BE2C (cell line): ENCODE data around the gene LHFPL2.

Experiments
- DNase-seq: peaks from one replicate; pipeline ENCODE4 v3.0.0-alpha.2; 2020
- H3K27me3 ChIP-seq: fragments of 250-450 bp; sonication (Bioruptor Pico); 2 replicates; pipeline ENCODE4 v1.5.1; 2020; ENCODE audit warnings: mild to moderate bottlenecking
- H3K36me3 ChIP-seq: fragments of 250-450 bp; sonication (Bioruptor Pico); 2 replicates; pipeline ENCODE4 v1.5.1; 2020; ENCODE audit warnings: mild to moderate bottlenecking
- H3K4me1 ChIP-seq: fragments of 250-450 bp; sonication (Bioruptor Pico); 2 replicates; pipeline ENCODE4 v1.5.1; 2020
- H3K4me3 ChIP-seq: 2 replicates; pipeline ENCODE4 v1.5.1; 2011; ENCODE audit warnings: low read depth, low read length
- H3K9me3 ChIP-seq: fragments of 250-450 bp; sonication (Bioruptor Pico); 2 replicates; pipeline ENCODE4 v1.5.1; 2020
- TF ChIP-seq, protein P1 (sequence below): IDR thresholded peaks from 2 replicates; pipeline ENCODE4 v1.5.1; 2012; ENCODE audit warnings: mild to moderate bottlenecking, low read depth, low read length

Gene LHFPL2

DNA sequence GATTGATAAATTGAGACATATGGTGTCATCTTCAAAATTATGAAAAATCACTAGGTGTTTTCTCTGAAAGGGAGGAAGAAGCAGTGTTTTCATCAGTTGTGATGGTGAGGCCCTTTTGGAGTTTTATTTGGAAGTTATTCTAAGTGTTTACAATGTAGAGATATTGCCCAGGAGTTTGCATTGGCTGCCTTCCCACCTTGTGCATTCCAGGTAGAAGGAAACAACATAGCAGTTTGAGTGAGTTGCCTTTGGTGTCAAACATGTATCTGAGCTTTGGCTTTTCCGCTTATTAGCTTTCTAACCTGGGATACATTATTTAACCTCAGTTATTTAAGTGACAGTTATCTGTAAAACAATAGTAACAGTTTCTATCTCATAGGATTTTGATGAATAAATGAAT, 165.6 kb downstream of the LHFPL2 start:
- no peak overlapping the region for H3K4me3 ChIP-seq
- H3K4me1 ChIP-seq = 0 out of 2 replicates have a peak, but pooled peaks cover 3% of the 10 kb centered on the region
- H3K36me3 ChIP-seq = peaks cover 13% of the 10 kb centered on the region
- no peak for DNase-seq
- H3K9me3 ChIP-seq = no peaks in the 10 kb centered on the region
- TF ChIP-seq, protein P1, sequence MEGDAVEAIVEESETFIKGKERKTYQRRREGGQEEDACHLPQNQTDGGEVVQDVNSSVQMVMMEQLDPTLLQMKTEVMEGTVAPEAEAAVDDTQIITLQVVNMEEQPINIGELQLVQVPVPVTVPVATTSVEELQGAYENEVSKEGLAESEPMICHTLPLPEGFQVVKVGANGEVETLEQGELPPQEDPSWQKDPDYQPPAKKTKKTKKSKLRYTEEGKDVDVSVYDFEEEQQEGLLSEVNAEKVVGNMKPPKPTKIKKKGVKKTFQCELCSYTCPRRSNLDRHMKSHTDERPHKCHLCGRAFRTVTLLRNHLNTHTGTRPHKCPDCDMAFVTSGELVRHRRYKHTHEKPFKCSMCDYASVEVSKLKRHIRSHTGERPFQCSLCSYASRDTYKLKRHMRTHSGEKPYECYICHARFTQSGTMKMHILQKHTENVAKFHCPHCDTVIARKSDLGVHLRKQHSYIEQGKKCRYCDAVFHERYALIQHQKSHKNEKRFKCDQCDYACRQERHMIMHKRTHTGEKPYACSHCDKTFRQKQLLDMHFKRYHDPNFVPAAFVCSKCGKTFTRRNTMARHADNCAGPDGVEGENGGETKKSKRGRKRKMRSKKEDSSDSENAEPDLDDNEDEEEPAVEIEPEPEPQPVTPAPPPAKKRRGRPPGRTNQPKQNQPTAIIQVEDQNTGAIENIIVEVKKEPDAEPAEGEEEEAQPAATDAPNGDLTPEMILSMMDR = no peak
- no peaks in the 10 kb centered on the region for H3K27me3 ChIP-seq

DNA sequence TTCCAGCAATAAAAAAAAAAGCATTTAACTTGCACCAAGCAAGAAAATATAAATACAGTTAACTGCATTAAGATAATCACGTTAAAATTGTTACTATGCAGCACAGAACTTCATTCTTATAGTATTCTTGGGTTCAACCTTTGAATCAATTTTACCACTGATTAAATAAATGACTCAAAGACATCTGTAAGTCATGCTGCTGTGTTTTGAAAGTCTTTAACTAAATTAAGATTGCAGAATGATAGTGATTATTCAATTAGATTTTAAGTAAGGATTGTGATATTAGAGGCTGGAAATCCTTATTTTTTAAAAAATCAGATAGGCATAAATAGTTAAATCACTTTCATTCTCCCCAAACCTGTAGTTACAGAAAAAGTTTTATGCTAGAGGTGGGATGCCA, 171.8 kb downstream of the LHFPL2 start:
- no peaks in the 10 kb centered on the region for H3K36me3 ChIP-seq
- no peaks in the 10 kb centered on the region for H3K27me3 ChIP-seq
- DNase-seq = no peak
- H3K4me1 ChIP-seq = peaks cover 6% of the 10 kb centered on the region; the same call in 1 of the 2 replicates
- no peak overlapping the region for H3K4me3 ChIP-seq
- TF ChIP-seq, protein P1 = no peak
- H3K9me3 ChIP-seq = no peaks in the 10 kb centered on the region

DNA sequence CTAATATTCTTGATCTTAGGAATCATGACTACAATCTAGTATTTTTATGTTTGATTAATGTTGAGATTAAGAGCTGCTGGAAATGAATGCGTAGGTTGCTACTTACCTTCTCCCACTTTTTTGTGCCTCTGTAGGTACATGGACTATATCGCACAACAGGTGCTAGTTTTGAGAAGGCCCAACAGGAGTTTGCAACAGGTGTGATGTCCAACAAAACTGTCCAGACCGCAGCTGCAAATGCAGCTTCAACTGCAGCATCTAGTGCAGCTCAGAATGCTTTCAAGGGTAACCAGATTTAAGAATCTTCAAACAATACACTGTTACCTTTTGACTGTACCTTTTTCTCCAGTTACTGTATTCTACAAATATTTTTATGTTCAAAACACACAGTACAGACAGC, 173.2 kb downstream of the LHFPL2 start:
- Histone ChIP-seq H3K36me3 (no peaks in the 10 kb centered on the region), H3K4me3 (no peak overlapping the region), H3K4me1 (peaks cover 6% of the 10 kb centered on the region; the same call in 1 of the 2 replicates), H3K9me3 (no peaks in the 10 kb centered on the region), H3K27me3 (no peaks in the 10 kb centered on the region)
- TF ChIP-seq, protein P1 = no peak
- DNase-seq = no peak

DNA sequence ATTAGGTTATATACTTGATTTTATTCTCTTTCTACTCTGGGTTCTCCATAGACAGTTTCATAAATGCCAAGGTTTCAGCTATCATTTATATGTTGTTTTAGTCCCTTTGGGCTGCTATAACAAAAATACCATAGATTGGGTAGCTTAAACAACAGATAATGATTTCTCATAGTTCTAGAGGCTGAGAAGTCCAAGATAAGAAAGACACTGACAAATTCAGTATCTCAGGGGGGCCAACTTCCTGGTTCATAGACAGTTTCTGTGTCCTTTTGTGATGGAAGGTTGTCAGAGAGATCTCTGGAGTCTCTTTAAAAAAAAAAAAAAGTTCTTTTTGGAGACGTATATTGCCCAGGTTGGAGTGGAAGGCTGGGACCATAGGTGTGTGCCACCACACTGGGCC, 174.8 kb downstream of the LHFPL2 start:
- DNase-seq = no peak
- Histone ChIP-seq H3K27me3 (no peaks in the 10 kb centered on the region), H3K4me1 (peaks cover 6% of the 10 kb centered on the region; the same call in 1 of the 2 replicates), H3K4me3 (no peak overlapping the region), H3K36me3 (no peaks in the 10 kb centered on the region), H3K9me3 (no peaks in the 10 kb centered on the region)
- TF ChIP-seq, protein P1 = no peak

DNA sequence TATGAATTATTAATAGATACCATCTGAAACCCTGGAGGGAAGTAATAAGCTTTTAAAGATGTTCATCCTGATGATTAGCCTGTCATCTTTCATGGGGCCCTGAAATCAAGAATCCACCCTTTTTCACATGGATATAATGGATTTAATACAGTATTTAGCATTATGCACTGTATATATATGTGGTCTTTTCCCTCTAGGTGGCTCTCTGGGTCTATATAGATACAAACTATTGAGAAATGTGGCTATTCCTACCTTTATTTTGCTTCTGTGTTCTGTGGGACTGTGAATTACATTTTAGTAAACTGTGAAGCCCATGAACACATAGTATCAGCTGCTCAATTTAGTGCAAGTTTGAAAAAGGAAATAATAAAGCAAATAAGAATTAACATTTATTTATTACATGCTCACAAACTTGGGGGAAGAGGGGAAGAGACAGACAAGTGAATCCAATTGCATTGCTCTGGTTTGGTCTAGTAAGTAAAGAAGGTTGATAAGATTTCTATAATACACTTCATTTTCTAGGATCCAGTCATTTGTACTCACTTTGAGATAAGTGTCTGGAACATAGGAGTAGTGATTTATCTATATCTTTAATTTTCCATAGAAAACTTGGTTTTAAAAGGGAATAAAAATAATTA, 176.0 kb downstream of the LHFPL2 start:
- no peaks in the 10 kb centered on the region for H3K36me3 ChIP-seq
- TF ChIP-seq, protein P1 = peak; percentile 22
- H3K27me3 ChIP-seq = no peaks in the 10 kb centered on the region
- H3K4me3 ChIP-seq = no peak overlapping the region
- DNase-seq = no peak
- peaks cover 6% of the 10 kb centered on the region; the same call in 1 of the 2 replicates for H3K4me1 ChIP-seq
- no peaks in the 10 kb centered on the region for H3K9me3 ChIP-seq

DNA sequence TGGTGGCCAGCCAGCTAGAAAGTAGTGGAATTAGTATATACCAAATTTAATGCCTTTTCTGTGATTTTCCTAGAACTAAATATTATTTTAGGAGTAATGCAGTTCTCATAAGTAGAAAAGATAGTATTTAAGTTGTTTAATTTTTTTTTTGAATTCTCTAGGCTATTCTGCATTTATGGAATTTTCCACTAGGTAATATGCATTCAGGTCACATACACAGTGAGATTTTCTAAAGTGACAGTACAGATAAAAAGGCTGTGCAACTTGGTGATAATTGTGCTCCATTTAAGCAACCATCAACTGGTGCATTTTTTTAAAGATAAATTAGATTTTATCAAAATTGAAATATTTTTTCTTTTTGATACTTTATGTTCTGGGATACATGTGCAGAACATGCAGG, 176.7 kb downstream of the LHFPL2 start:
- H3K4me1 ChIP-seq = peaks cover 6% of the 10 kb centered on the region; the same call in 1 of the 2 replicates
- no peaks in the 10 kb centered on the region for H3K27me3 ChIP-seq
- H3K9me3 ChIP-seq = no peaks in the 10 kb centered on the region
- no peak overlapping the region for H3K4me3 ChIP-seq
- H3K36me3 ChIP-seq = no peaks in the 10 kb centered on the region
- TF ChIP-seq, protein P1 = no peak
- no peak for DNase-seq
